HG03460 (cell line): ENCODE data around the gene ME3.

ENCODE experiments used
- ATAC-seq: cut with Tn5 transposase; IDR thresholded peaks from one replicate; pipeline ENCODE4 v1.9.1; 2021; ENCODE audit not compliant: unreplicated experiment

The ME3 gene

DNA sequence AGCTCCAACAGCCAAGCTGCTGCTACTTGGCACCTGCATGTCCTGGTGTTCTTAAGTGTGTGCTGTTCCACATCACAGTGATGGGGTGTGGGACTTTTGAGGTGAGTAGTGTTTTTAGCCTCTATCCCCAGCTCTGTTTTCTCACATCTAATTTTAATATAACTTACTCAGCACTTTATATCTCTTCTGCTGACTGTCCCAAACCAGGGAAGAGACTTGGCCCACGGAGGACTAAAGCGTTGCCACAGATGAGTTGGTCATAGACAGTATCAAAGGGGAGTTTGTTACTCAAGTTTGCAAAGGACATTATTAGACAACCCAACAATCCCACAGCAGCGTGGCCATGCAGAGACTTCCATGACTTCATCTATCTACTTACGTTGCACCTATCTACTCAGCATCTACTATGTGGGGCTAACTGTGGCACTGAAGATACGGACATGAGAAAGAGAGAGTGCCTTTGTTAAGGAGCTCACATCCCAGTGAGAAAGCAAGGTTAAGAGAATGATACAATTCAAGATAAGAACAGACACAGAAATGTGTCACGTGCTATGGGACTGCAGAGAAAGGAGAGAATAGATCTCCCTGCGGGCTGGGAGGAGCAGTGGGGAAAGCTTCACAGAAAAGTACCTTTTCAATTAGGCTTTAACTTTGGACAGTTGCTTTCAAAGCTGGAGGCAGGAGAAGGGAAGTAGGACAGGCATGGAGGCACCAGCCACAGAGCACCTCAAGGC is 82.4 kb downstream of the ME3 start:
- ATAC-seq, result no peak

DNA sequence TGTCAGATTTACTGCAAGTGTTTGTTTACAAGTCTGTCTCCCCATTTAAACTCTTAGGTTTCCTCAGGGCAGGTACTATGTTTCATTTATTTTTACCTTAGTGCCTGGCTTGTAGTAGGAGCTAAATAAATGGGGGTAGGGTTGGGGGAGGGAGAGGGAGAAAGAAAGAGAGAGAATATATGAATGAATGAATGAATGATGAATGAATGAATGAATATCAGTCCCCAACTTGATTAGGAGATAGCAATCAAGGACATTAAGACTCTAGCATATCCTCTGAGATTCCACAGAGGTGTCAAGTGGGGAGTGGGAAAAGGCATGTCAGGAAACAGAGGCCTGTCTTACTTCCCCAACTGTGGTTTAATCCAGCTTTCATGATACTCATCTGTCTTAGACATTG is 83.2 kb downstream of the ME3 start:
- ATAC-seq, result no peak

DNA sequence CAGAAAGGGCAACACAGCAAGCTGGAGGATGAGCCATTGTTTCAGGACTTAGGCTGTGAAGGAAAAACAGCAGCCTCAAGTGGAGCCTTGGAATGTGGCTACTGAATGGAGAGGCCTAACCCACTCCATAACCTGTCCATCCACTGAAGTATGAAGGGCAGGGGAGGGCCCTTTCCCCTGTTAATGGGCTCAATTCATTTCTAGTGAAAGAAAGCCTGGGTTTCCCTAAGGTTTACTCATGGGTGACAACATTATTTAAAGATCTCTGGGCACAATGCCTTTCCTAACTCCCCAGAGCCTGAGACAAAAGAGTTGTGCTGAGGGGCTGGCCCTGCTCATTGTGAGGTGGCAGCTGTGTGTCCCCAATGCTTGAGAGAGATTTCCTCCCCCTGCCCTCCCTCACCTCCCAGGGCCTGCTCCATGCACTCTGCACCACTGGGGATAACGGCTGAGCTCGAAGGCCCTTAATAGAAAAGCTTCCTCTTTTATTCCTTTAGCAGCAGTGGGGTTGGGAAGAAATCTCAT is 83.8 kb downstream of the ME3 start:
- ATAC-seq, result no peak

DNA sequence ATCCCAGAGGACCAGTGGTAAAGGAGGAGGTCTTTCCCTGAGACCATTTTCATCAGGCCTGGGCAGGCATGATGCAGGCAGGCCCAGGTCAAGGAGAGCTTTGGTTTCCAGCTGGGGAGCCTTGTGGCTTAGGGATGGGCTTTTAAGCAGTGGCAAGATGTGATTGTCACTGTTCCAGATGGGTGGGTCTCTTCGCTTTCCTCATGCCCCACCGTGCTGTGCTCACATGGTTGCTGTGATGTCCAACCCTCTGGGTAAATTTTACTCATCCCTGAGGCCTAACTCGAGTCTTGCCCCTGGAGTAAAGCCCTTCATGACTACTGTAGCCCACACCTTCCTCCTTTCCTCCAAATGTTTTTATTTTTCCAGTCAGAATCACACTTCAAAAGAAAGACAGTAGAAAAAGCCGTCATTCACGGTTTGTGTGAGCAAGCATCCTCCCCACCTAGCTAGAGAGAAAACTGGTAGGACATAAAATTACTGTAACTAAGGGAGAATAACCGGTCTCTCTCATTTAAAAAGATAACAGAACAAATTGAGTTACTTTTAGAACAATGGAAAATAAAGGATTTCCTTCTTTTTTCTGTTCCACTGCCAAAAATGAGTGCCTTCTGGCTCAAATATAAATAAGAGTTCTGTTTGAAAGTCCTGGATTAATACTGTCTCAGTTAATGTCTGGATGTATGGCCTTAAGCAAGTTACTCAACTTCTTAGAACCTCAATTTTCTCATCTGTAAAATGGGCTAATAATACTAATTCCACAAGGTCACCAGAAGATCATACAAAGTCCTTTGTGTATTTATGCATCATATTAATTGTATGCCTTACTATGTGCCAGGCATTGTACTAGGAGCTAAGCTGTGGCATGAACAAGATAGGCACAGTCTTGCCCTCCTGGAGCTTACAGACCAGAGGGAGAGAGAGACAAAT is 84.9 kb downstream of the ME3 start:
- no peak for ATAC-seq

DNA sequence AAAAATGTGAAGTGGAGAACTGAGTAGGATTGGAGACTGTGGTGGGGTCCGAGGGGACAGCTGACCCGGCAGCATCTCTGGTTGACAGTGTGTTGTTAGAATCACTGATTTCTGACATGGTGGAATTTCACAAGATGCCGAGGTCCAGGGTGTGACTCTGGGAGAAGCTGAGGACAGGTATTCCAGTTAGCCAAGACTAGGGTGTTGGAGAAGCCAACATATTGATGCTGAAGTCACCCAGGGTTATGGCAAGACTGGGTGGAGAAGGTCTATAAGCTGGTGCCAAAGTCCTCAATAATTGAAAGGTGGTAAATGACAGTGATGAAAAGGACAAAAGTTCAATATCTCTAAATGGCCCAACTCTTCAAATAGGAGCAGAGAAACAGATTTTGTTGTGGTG is 86.1 kb downstream of the ME3 start:
- no peak for ATAC-seq

DNA sequence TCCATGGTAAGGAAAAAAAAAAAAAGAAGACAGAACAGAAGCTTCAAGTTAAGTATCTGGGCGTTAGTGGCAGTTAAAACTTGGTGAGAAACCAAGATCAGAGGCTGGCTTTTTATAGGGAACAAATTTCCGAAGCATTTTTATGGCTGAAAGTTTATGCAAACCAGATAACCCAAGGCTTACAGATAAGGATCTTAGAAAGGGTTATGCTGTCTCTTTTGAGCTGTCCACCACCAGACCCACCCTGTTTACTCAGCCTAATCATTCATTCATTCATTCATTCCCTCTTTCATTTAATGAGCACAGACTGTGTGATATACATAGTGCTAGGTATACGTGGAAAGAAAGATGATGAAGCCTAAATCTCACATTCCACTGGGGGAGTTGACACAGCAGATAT is 89.5 kb downstream of the ME3 start:
- ATAC-seq, result no peak

DNA sequence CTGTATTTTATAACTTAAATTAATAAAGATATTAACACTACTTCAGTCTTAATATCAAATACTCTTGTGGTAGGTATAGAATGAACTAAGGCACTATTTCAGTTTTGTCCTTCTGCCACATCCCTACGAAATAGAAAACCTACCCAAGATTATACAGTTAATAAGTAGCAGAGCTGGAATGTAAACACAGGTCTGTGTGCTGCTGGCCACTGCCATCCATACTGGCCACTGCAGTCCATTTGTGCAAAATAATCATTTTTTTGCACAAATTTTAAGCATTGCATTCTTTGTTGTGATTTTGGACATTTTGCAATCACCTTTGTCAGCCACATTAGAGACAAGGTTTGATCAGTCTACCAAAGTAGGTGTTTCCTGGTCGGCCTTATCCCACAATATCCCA is 91.9 kb downstream of the ME3 start:
- ATAC-seq, result no peak

DNA sequence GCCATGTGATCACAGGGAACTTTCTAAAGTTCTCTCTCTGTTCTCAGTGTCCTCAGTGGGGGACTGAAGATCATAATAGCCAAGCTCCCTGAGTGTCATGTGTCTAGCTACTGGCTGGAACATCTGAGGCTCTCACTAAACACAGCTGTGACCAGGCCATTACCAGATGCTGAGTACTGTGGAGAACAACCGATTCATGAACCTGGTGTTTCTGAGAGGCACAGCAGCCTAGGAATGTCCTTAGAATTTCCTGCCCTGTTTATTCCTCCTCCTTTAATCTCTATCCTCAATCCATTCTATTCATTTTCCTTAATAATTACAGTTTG is 93.0 kb downstream of the ME3 start:
- ATAC-seq, result no peak

DNA sequence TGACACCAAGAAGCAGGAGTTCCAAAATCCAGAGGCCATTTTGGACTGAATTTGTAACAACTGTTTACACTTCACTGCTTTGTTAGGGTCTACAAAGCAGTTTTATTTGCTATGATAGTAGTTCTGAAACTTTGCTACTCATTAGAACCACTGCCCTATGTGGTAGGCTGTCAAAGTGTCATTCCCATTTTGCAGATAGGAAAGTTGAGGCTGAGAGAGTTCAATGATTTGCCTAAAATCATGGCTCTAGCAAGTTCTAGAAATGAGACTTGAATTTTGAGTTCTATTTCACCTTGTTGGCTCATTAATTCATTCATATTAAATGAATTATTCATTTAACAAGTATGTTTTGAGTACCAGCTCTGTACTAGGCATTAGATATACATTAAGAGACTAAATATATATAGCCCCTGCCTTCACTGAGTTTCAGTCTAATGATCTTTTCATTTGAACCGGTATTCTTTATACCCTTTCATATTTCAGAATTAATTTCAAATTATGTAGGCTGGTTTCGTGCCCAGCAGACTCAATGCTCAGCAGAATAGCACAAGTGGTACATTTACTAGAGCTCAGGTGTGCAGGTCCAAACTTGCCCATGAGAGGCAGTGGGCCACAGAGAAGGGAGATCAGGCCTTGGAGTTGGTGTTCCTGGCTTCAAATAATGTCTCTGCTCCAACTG is 93.5 kb downstream of the ME3 start:
- ATAC-seq, result no peak

DNA sequence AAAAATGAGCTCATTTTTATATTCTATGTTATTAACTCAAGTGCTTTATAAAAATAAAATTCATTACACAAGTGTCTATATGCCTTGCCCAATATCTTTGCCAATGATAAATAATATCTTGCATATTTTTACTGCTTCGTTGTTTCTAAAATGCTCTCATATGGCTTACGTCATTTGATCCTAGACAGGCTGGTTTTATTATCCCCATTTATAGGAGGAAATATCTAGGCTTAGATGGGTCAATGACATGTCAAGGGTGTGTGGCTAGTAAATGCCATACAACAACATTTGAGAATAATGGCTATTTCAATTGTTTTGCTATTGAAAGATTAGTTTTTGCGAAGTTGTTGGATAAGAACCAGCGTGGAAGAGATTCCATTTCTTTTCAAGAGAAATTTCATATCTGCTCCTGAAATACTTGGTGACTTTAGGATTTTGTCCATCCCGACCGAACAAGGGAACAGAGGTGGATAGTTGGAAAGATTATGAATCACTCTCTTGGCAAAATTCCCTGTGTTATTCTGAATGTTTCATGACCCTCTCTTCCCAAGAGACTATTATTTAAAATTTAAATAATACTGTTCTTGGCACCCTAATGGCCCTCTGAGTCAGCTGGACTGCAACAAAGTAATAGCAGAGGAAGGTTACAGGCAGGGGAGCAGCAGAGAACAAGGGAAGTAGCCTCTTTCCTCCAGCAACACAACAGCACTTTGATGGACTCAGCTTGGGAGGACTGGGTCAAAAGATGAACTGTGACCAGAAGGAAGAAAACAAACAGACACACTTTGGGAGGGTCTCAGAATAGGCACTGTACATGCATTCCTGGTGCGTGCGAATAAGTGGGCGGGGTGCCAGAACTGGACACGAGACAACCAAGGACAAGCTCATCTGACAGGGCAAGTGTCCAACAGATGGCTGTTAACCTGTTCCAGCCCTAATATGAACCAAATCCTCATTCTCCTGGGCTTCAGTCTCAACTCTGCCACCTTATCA is 94.5 kb downstream of the ME3 start:
- ATAC-seq, result no peak

DNA sequence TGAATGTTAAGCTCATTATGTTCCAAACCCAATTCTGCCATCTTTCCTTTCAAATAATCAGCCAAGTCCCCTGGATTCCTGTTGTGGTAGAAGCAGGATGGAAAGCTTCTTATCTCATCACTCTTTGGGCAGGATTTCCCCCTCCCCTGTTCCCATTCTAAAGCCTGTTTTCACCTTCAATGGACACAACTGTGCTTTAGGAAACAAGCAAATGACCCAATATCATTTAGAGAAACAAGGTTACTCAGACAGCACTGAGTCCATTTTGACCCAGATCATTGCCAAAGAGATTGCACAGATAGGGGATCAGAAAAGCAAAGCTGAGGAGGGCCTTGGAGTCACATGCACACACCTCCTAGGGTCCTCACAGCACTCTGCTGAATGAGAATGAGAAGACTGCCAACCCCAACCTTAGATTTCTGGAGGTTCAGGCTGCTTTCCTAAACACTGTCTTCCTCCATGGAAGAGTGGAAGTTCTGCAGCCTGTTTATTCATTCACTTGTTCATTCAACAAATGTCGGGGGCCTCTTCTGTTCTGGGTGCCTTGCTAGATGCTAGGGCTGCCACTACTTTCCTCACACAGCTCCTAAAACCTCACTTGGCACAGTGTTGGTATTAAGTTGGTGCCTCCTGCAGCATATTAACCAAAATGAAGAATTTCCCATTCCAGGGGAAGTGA is 95.3 kb downstream of the ME3 start:
- no peak for ATAC-seq

DNA sequence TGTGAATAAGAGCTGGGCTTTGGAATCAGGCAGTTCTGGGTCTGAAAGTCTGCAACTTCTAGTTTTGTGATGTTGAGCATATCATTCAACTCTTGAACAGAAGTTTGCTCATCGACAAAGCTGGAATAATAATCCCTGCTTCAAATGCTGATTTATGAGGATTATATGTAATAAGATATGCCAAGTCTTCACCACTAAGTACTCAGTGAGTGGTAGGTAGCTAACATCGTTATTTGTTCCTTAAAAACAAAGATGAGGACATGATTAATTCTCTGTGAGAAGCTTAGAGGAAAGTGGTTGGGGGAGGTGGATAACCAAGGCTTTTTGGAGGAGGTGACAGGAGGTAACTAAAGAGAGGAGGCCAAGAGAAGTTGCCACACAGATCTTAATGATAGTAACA is 96.5 kb downstream of the ME3 start:
- no peak for ATAC-seq

DNA sequence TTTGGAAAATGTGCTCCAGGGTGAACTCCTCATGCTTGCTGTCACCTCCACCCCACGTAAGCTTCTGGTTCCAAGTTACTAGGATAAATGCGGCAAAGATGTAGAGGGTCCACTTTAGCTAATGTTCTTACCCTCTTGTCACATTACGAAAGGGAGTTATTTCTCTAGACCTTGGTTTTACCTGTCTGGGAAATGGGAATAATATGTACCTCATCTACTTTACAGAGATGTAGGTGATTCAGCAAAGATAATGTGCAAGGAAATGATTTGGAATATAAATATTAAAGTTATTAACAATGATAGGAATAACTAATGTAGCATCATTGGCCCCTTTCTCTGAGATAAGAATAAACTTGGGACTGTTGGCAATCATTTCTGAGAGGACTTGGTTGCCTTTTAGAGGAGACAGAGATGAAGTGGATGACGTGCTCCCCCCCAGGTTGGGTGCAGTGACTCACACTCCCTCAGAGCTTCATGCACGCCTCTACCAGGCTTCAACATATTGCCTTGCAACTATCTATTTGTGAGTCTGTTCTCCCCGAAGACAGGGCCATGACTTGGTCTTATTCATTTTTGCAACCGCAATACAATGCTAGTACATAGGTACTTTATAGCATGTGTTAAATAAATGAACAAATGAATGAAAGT is 97.1 kb downstream of the ME3 start:
- ATAC-seq, result no peak

DNA sequence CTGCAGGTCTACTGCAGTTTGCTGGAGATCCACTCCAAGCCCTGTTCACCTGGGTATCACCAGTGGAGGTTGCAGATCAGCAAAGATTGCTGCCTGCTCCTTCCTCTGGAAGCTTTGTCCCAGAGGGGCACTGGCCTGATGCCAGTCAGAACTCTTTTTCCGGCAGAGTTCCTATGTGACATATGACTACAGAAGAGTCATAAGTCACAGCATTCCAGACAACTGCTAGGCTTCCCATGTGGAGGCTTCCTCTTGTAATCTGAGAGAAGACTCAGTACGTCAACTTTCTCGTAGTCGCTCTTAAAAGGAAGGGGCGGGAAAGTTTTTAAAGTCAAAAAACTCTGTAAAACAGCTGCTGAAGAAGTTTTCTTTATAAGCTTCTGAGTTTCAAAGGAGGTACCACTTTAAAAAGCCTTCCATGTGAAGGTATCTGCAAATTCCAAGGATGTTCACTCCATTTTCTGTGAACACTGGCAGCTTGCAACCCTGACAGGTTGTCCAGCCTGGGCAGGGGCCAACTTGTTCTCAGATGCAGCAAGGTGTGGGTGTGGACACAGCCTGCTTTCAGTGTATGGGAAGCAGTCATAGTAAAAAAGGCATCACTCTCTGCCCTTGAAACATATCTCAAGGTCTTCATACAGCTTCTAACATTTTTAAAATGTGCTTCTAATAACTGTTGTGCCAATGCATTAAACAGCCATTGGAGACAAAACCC is 97.8 kb downstream of the ME3 start:
- ATAC-seq, result no peak

DNA sequence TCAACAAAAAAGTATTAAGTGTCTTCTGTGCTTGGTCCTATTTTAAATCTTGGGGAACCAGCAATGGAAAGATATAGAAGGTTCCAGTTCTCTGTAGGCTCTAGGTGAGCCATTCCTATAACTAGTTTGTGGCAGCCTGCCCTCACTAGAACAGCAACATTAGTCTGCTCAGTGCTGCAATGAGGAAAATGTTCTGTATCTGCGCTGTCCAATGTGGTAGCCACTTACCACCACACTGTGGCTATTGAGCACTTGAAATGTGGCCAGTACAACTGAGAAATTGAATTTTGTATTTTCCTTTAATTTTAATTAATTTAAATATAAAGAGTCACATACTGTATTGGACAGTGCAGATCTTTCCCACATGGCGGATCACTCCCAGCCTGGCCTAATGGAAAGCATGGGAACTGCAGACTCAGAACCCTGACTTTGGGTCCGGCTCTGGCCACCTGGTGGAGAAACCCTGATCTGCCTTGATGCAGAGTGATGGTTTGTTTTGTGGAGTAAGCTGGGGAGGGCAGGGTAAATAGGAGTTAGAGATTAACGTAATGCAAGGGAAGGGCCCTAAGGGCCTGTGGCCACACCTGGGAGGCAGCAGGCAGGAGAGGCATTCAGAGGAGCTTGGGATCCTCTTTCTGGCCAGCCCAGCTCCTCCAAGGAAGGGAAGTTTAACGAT is 101.0 kb downstream of the ME3 start:
- ATAC-seq, result no peak

DNA sequence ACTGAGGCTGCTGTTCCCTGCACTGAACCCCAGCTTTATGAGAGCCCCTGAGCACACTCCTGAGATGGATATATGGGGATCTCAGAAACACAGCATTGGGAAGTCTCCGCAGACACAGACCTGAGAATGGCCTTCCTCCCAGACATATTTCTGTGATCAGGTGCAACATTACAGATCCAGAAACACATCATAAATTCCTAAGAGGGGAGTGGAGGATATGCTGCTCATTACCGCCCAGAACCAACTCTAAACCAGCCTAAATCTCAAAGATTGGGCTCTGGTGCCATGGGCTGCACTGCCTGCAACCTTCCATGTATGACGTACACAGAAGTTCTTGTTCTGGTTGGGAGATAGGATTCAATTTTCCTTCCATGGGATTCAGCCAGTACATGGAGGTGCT is 102.0 kb downstream of the ME3 start:
- ATAC-seq, result no peak

DNA sequence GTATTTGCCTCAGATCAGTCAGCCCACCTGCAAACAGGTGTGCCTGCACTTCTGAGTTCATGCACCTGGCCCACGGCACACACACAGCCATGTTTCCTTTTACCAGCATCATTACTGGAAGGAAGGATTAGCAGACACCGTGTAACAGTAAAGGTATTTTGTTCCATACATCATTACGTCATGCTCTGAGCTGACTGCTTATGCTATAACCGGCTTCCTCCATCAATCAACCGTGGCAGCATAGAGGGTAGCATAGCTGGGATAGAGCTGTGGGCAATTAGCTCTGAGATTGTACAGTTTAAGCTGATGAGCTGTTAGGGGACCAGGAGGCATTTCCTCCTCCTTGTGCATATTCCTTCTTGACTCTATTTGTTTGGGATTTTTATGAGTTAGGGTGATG is 102.4 kb downstream of the ME3 start:
- ATAC-seq, result no peak

DNA sequence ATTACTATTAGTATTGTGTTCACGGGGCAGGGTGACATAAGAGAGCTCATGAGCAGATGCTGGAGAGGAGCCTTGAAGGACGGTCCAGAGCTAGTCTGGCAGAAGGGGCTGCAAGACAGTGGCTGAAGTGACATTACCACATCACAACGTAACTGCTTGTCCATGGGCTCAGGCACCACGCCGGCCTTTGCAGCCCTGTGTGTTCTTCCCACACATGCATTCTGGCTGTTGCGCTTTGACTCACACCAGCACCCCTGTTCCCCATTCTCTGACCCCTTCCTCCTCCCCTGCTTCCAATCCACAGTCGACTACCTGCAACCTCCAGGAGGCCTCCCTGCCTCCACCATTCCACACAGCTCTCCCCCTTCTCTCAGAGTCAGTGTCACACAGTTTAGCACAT is 103.3 kb downstream of the ME3 start:
- no peak for ATAC-seq
